SH-SY5Y (cell line): ENCODE measurements around the gene XCR1.

ENCODE experiments used
- GATA2 ChIP-seq: IDR thresholded peaks from 2 replicates; pipeline ENCODE4 v1.6.1; 2011; ENCODE audit warnings: mild to moderate bottlenecking, low read depth, low read length
- GATA3 ChIP-seq: IDR thresholded peaks from 2 replicates; pipeline ENCODE4 v1.6.1; 2011; ENCODE audit warnings: low read depth, mild to moderate bottlenecking, low read length, moderate library complexity

XCR1 gene

GRCh38 chr3:45994419-45995235 is 32.7 kb downstream of the XCR1 start:
- TF ChIP-seq GATA3 (no peak), GATA2 (no peak)

GRCh38 chr3:45993421-45994027 is 33.8 kb downstream of the XCR1 start:
- TF ChIP-seq GATA3: no peak
- no peak for TF ChIP-seq GATA2

- no peak for TF ChIP-seq GATA2
- no peak for TF ChIP-seq GATA3
These were observed 34.5 kb downstream of the XCR1 start for GRCh38 chr3:45992821-45993221.

- TF ChIP-seq GATA2: no peak
These were observed 35.1 kb downstream of the XCR1 start for GRCh38 chr3:45992133-45992729.

GRCh38 chr3:45991341-45991740 is 35.9 kb downstream of the XCR1 start:
- TF ChIP-seq GATA2 (no peak), GATA3 (no peak)

- TF ChIP-seq GATA2 (no peak), GATA3 (no peak)
These were observed 37.1 kb downstream of the XCR1 start for GRCh38 chr3:45990181-45990580.

GRCh38 chr3:45988804-45989203 is 38.5 kb downstream of the XCR1 start:
- TF ChIP-seq GATA2 (no peak), GATA3 (no peak)

GRCh38 chr3:45988362-45988761 is 38.9 kb downstream of the XCR1 start:
- TF ChIP-seq GATA2 (no peak), GATA3 (no peak)

GRCh38 chr3:45987368-45988291 is 39.7 kb downstream of the XCR1 start:
- TF ChIP-seq GATA3: no peak
- TF ChIP-seq GATA2: no peak

- TF ChIP-seq GATA3 (no peak), GATA2 (no peak)
These were observed 40.8 kb downstream of the XCR1 start for GRCh38 chr3:45986303-45986982.

- TF ChIP-seq GATA2 (no peak), GATA3 (no peak)
These were observed 41.6 kb downstream of the XCR1 start for GRCh38 chr3:45985532-45986302.

GRCh38 chr3:45984331-45985312 is 42.7 kb downstream of the XCR1 start:
- TF ChIP-seq GATA3 (no peak), GATA2 (no peak)
